Measurements from ENCODE around the gene TMEM234.
"Not testable (repeated sequence)": the region's sequence is repeated elsewhere in the genome, so short reads cannot be mapped to it uniquely, and the experiment has no call there.

The TMEM234 gene
- total RNA-seq = 6.9 to 13.4 (median 12.4) reads per million in 3 donors

DNA sequence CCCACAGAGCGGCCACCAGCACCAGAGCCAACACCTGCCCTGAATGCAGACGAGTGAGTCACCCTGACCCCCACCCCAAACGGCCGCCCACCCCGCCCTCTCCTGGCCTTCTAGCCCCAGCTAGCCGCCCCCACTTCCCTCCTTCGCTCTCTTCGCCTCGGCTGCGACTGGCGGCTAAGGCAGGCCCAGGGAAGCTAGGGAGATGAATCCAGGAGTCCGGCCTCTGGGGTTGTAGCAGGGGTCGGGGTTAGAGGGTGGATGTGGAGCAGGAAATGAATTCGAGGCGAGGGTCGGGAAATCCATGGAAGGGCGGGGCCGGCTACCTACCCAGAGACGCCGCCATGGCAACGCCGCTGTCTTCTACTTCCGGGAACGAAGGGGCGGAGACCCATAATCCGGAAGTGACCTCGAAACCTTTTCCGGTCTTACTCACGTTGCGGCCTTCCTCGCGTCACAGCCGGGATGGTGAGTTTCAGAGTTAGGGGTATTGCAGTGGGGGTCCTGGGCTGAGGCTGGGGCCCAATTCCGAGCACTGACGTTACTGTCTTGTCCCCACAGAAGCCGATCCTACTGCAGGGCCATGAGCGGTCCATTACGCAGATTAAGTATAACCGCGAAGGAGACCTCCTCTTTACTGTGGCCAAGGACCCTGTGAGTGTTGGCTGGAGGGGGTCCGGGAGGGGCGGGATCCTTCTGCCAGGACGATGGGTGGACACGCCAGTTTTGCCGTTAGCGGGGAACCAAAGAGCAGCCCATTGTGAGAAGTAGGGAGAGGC lies at the start of gene TMEM234, which contains the start of gene EIF3I:
TMEM234 (minus strand) TSS at position 374 of the 776 bp plus-strand sequence; CDS start at position 343, 31 bp downstream.
EIF3I (plus strand) TSS at position 428 of the 776 bp plus-strand sequence; CDS start at position 463, 35 bp downstream.
- Histone ChIP-seq H3K27ac (ENCODE audit: insufficient read depth, low read length, poor library complexity, severe bottlenecking) (peak within 1 kb of the TSS; percentile 96), H3K36me3 (ENCODE audit: control insufficient read depth, insufficient read depth, low read length) (peaks cover 10% of the 10 kb centered on the region), H3K9me3 (ENCODE audit: control insufficient read depth, low read length) (no peaks in the 10 kb centered on the region), H3K4me1 (ENCODE audit: control insufficient read depth, insufficient read depth, low read length, poor library complexity, severe bottlenecking) (peaks cover 20% of the 10 kb centered on the region), H3K4me3 (ENCODE audit: insufficient read depth, low read depth, low read length, poor library complexity, severe bottlenecking) (peak within 1 kb of the TSS; percentile 70), H3K27me3 (replicated peaks; ENCODE audit: control insufficient read depth, insufficient read depth, low read length, poor library complexity, severe bottlenecking) (no peaks in the 10 kb centered on the region)
- DNase-seq = peak; percentile 85 to 91 (median 86)

GRCh38 chr1:32269744-32270143 lies 47.6 kb upstream of the TMEM234 start:
- DNase-seq = no peak
- no peaks in the 10 kb centered on the region for H3K27me3 ChIP-seq (replicated peaks; ENCODE audit: control insufficient read depth, insufficient read depth, low read length, poor library complexity, severe bottlenecking)
- H3K9me3 ChIP-seq (ENCODE audit: control insufficient read depth, low read length) = no peaks in the 10 kb centered on the region
- peaks cover 57% of the 10 kb centered on the region for H3K4me1 ChIP-seq (ENCODE audit: control insufficient read depth, insufficient read depth, low read length, poor library complexity, severe bottlenecking)
- H3K36me3 ChIP-seq (ENCODE audit: control insufficient read depth, insufficient read depth, low read length) = peaks cover 5% of the 10 kb centered on the region
- H3K27ac ChIP-seq (ENCODE audit: insufficient read depth, low read length, poor library complexity, severe bottlenecking) = peak overlapping the region; percentile 33
- H3K4me3 ChIP-seq (ENCODE audit: insufficient read depth, low read depth, low read length, poor library complexity, severe bottlenecking) = no peak overlapping the region

DNA sequence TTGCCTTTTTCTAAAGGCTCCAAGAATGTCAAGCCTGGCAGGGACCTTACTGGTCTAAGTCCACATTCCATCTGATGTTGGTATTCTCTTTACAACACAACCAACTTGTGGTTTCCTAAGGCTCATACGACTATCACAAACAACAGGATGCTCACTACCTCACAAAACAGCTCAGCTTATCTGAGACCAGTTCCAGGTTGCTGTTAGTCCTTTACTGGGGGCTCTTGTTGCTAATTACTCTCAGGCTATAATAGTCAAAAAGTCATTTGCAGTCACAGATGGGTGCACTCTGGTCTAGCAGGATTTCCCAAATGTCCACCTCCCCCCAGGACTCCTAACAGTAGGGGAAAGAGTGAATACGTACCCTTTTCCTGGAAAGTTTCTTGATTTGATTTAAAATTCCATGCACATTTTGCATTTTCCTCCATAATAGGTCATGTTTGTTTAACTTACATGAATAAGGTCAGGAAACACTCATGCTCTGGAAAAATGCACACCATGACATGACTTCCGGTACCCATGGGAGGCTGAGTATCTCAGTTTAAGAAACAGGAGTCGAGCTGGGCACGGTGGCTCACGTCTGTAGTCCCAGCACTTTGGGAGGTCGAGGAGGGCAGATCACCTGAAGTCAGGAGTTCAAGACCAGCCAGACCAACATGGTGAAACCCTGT lies 44.9 kb upstream of the TMEM234 start:
- H3K4me1 ChIP-seq (ENCODE audit: control insufficient read depth, insufficient read depth, low read length, poor library complexity, severe bottlenecking) = peaks cover 53% of the 10 kb centered on the region
- peak overlapping the region; percentile 36 for H3K27ac ChIP-seq (ENCODE audit: insufficient read depth, low read length, poor library complexity, severe bottlenecking)
- H3K4me3 ChIP-seq (ENCODE audit: insufficient read depth, low read depth, low read length, poor library complexity, severe bottlenecking) = no peak overlapping the region
- H3K27me3 ChIP-seq (replicated peaks; ENCODE audit: control insufficient read depth, insufficient read depth, low read length, poor library complexity, severe bottlenecking) = no peaks in the 10 kb centered on the region
- H3K36me3 ChIP-seq (ENCODE audit: control insufficient read depth, insufficient read depth, low read length) = no peaks in the 10 kb centered on the region
- H3K9me3 ChIP-seq (ENCODE audit: control insufficient read depth, low read length) = no peaks in the 10 kb centered on the region
- no peak for DNase-seq

- DNase-seq = no peak
- Histone ChIP-seq H3K36me3 (ENCODE audit: control insufficient read depth, insufficient read depth, low read length) (no peaks in the 10 kb centered on the region), H3K4me1 (ENCODE audit: control insufficient read depth, insufficient read depth, low read length, poor library complexity, severe bottlenecking) (peaks cover 43% of the 10 kb centered on the region), H3K9me3 (ENCODE audit: control insufficient read depth, low read length) (no peaks in the 10 kb centered on the region), H3K27me3 (replicated peaks; ENCODE audit: control insufficient read depth, insufficient read depth, low read length, poor library complexity, severe bottlenecking) (no peaks in the 10 kb centered on the region), H3K27ac (ENCODE audit: insufficient read depth, low read length, poor library complexity, severe bottlenecking) (peak overlapping the region; percentile 46), H3K4me3 (ENCODE audit: insufficient read depth, low read depth, low read length, poor library complexity, severe bottlenecking) (no peak overlapping the region)
These were observed 43.7 kb upstream of the TMEM234 start for GRCh38 chr1:32265846-32266245.

DNA sequence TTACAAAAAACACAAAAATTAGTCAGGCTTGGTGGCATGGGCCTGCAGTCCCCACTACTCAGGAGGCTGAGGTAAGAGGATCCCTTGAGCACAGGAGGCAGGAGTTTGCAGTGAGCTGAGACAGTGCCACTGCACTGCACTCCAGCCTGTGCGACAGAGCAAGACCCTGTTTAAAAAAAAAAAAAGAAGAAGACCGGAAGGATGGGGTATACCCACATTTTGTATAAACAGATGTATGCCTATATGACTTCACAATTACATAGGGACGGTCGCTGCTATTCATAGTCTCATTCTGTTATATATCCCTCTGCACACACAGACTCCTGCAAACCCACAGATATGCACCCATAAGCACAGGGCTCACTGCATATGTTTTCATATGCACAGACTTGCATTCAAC lies 41.6 kb upstream of the TMEM234 start:
- Histone ChIP-seq H3K4me1 (ENCODE audit: control insufficient read depth, insufficient read depth, low read length, poor library complexity, severe bottlenecking) (peaks cover 49% of the 10 kb centered on the region), H3K36me3 (ENCODE audit: control insufficient read depth, insufficient read depth, low read length) (peaks cover 6% of the 10 kb centered on the region), H3K27me3 (replicated peaks; ENCODE audit: control insufficient read depth, insufficient read depth, low read length, poor library complexity, severe bottlenecking) (no peaks in the 10 kb centered on the region), H3K9me3 (ENCODE audit: control insufficient read depth, low read length) (no peaks in the 10 kb centered on the region), H3K27ac (ENCODE audit: insufficient read depth, low read length, poor library complexity, severe bottlenecking) (peak overlapping the region; percentile 49), H3K4me3 (ENCODE audit: insufficient read depth, low read depth, low read length, poor library complexity, severe bottlenecking) (no peak overlapping the region)
- no peak for DNase-seq

GRCh38 chr1:32263236-32263593 lies 41.1 kb upstream of the TMEM234 start:
- H3K27me3 ChIP-seq (replicated peaks; ENCODE audit: control insufficient read depth, insufficient read depth, low read length, poor library complexity, severe bottlenecking); H3K36me3 ChIP-seq (ENCODE audit: control insufficient read depth, insufficient read depth, low read length); DNase-seq; H3K4me3 ChIP-seq (ENCODE audit: insufficient read depth, low read depth, low read length, poor library complexity, severe bottlenecking); H3K9me3 ChIP-seq (ENCODE audit: control insufficient read depth, low read length): not testable (repeated sequence)
- Histone ChIP-seq H3K27ac (ENCODE audit: insufficient read depth, low read length, poor library complexity, severe bottlenecking) (peak overlapping the region; percentile 49), H3K4me1 (ENCODE audit: control insufficient read depth, insufficient read depth, low read length, poor library complexity, severe bottlenecking) (peaks cover 52% of the 10 kb centered on the region)

DNA sequence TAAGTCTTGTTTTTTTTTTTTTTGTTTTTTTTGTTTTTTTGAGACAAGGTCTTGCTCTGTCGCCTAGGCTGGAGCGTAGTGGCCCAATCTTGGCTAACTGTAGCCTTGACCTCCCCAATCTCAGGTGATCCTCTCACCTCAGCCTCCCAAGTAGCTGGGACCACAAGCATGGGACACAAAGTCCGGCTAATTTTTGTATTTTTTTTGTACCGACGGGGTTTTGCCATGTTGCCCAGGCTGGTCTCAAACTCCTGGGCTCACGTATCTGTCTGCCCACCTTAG lies 35.0 kb upstream of the TMEM234 start:
- Histone ChIP-seq H3K4me1 (ENCODE audit: control insufficient read depth, insufficient read depth, low read length, poor library complexity, severe bottlenecking) (peaks cover 39% of the 10 kb centered on the region), H3K9me3 (ENCODE audit: control insufficient read depth, low read length) (no peaks in the 10 kb centered on the region), H3K36me3 (ENCODE audit: control insufficient read depth, insufficient read depth, low read length) (peaks cover 6% of the 10 kb centered on the region), H3K4me3 (ENCODE audit: insufficient read depth, low read depth, low read length, poor library complexity, severe bottlenecking) (peak overlapping the region; percentile 35), H3K27ac (ENCODE audit: insufficient read depth, low read length, poor library complexity, severe bottlenecking) (peak overlapping the region; percentile 92), H3K27me3 (replicated peaks; ENCODE audit: control insufficient read depth, insufficient read depth, low read length, poor library complexity, severe bottlenecking) (no peaks in the 10 kb centered on the region)
- DNase-seq = no peak

GRCh38 chr1:32256473-32257226 lies 34.5 kb upstream of the TMEM234 start:
- Histone ChIP-seq H3K27me3 (replicated peaks; ENCODE audit: control insufficient read depth, insufficient read depth, low read length, poor library complexity, severe bottlenecking) (no peaks in the 10 kb centered on the region), H3K27ac (ENCODE audit: insufficient read depth, low read length, poor library complexity, severe bottlenecking) (peak overlapping the region; percentile 92), H3K4me1 (ENCODE audit: control insufficient read depth, insufficient read depth, low read length, poor library complexity, severe bottlenecking) (peaks cover 39% of the 10 kb centered on the region), H3K4me3 (ENCODE audit: insufficient read depth, low read depth, low read length, poor library complexity, severe bottlenecking) (peak overlapping the region; percentile 35), H3K9me3 (ENCODE audit: control insufficient read depth, low read length) (no peaks in the 10 kb centered on the region), H3K36me3 (ENCODE audit: control insufficient read depth, insufficient read depth, low read length) (peaks cover 6% of the 10 kb centered on the region)
- DNase-seq = no peak

GRCh38 chr1:32255072-32256071 lies 33.2 kb upstream of the TMEM234 start:
- Histone ChIP-seq H3K9me3 (ENCODE audit: control insufficient read depth, low read length) (no peaks in the 10 kb centered on the region), H3K4me1 (ENCODE audit: control insufficient read depth, insufficient read depth, low read length, poor library complexity, severe bottlenecking) (peaks cover 48% of the 10 kb centered on the region), H3K27me3 (replicated peaks; ENCODE audit: control insufficient read depth, insufficient read depth, low read length, poor library complexity, severe bottlenecking) (no peaks in the 10 kb centered on the region), H3K4me3 (ENCODE audit: insufficient read depth, low read depth, low read length, poor library complexity, severe bottlenecking) (peak overlapping the region; percentile 80), H3K27ac (ENCODE audit: insufficient read depth, low read length, poor library complexity, severe bottlenecking) (peak overlapping the region; percentile 92), H3K36me3 (ENCODE audit: control insufficient read depth, insufficient read depth, low read length) (peaks cover 2% of the 10 kb centered on the region)
- no peak for DNase-seq

Data from effector memory CD4-positive, alpha-beta T cell (primary cell).